Measurements from ENCODE around the gene TMEM131L.

- TF ChIP-seq CTCF (IDR thresholded peaks at IDR 0.05), result no peak
- no peak for TF ChIP-seq POLR2A (IDR thresholded peaks at IDR 0.05)
- no peak for TF ChIP-seq POLR2AphosphoS5 (IDR thresholded peaks at IDR 0.05)
These were observed 55.3 kb downstream of the TMEM131L start for GRCh38 chr4:153521478-153521877.
